ENCODE measurements around the gene MYL3.
A peak's percentile ranks its signal among the peaks of the same experiment; 100 is the strongest.

Gene MYL3

DNA sequence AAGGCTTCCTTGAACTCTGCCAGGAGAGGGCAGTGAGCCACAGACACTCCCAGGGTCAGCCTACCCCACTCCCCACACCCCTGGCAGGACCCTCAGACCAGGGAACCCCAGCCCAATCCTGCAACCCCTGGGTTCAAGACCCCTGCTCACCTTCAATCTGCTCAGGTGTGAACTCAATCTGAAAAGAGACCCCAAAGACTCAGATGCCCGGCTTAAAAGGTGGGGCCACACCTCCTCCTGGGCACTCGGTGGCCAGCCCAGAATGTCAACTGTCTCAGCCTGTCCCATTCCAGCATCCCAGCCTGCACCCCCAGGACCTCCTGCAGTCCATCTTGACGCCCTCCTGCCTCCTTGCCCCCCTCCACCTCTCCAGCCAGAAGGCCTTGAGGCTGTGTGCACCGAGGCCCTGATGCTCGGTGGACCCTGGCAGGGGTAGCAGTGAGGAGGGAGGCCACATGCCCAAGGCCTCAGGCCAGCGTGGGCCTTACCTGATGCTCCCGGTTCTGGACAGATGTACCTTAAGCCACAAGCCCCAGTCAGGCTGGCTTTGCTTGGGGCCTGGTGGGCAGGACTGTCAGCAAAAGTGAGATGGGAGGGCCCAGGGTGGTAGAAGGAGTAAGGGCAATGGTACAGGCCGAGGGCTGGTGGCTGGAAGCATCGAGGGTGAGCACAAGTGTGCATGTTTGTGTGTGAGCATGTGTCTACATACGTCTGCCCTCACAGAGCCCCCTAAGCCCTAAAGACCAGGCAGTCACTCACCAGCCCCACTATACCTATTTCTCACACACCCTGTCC, 2.2 kb downstream of the MYL3 start:
- Histone ChIP-seq H4K20me1 (ENCODE audit: insufficient read depth) (no peaks in the 10 kb centered on the region), H3K4me2 (no peak overlapping the region), H3K36me3 (ENCODE audit: insufficient read depth) (no peaks in the 10 kb centered on the region), H3K27me3 (ENCODE audit: insufficient read depth, low read depth) (no peaks in the 10 kb centered on the region), H3K27ac (no peak overlapping the region), H3K79me2 (ENCODE audit: insufficient read depth, low read depth) (no peaks in the 10 kb centered on the region), H3K9ac (no peak overlapping the region), H2AFZ (ENCODE audit: low read depth) (no peak overlapping the region), H3K4me3 (IDR thresholded peaks at IDR 0.05; ENCODE audit: insufficient read depth, low read depth, low read length) (no peak overlapping the region), H3K4me1 (ENCODE audit: low read depth, poor library complexity, severe bottlenecking) (no peaks in the 10 kb centered on the region)
- TF ChIP-seq, protein P1, sequence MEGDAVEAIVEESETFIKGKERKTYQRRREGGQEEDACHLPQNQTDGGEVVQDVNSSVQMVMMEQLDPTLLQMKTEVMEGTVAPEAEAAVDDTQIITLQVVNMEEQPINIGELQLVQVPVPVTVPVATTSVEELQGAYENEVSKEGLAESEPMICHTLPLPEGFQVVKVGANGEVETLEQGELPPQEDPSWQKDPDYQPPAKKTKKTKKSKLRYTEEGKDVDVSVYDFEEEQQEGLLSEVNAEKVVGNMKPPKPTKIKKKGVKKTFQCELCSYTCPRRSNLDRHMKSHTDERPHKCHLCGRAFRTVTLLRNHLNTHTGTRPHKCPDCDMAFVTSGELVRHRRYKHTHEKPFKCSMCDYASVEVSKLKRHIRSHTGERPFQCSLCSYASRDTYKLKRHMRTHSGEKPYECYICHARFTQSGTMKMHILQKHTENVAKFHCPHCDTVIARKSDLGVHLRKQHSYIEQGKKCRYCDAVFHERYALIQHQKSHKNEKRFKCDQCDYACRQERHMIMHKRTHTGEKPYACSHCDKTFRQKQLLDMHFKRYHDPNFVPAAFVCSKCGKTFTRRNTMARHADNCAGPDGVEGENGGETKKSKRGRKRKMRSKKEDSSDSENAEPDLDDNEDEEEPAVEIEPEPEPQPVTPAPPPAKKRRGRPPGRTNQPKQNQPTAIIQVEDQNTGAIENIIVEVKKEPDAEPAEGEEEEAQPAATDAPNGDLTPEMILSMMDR (conservative IDR thresholded peaks at IDR 0.05; ENCODE audit: low read depth, low read length): no peak

DNA sequence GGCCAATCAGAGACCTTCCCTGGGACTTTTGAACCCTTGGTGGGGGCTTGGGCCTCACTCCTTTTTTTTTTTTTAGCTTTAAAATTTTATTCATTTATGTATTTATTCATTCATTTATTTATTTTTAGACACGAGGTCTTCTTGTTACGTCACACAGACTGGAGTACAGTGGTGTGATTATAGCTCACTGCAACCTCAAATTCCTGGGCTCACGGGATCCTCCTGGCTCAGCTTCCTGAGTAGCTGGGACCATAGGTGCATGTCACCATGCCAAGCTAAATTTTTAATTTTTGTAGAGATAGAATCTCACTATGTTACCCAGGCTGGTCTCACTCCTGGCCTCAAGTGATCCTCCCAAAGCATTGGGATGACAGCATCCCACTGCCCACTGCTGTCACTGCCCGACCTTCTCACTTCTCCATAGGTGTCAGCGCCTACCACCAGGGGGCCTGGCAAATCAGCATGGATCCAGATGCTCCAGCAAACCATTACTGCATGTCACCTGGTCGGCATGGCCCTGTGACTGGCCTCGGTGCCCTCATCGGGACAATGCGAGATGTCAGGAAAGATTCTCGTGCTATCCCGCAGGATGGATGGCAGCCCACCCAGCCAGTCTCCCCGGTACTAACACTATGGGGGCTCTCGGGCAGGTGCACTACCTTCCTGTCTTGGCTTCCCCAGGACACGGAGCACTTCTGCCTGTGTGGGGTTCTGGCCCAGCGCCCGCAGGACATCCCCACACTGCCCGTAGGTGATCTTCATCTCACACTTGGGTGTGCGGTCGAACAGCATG, 3.0 kb downstream of the MYL3 start:
- Histone ChIP-seq H3K27me3 (ENCODE audit: insufficient read depth, low read depth) (no peaks in the 10 kb centered on the region), H3K79me2 (ENCODE audit: insufficient read depth, low read depth) (no peaks in the 10 kb centered on the region), H4K20me1 (ENCODE audit: insufficient read depth) (no peaks in the 10 kb centered on the region), H3K27ac (no peak overlapping the region), H3K36me3 (ENCODE audit: insufficient read depth) (no peaks in the 10 kb centered on the region), H2AFZ (ENCODE audit: low read depth) (no peak overlapping the region), H3K9ac (no peak overlapping the region), H3K4me2 (no peak overlapping the region), H3K4me1 (ENCODE audit: low read depth, poor library complexity, severe bottlenecking) (no peaks in the 10 kb centered on the region), H3K4me3 (IDR thresholded peaks at IDR 0.05; ENCODE audit: insufficient read depth, low read depth, low read length) (no peak overlapping the region)
- TF ChIP-seq, protein P1 (conservative IDR thresholded peaks at IDR 0.05; ENCODE audit: low read depth, low read length): 0 out of 2 replicates have a peak, but pooled peaks have one; percentile 24

DNA sequence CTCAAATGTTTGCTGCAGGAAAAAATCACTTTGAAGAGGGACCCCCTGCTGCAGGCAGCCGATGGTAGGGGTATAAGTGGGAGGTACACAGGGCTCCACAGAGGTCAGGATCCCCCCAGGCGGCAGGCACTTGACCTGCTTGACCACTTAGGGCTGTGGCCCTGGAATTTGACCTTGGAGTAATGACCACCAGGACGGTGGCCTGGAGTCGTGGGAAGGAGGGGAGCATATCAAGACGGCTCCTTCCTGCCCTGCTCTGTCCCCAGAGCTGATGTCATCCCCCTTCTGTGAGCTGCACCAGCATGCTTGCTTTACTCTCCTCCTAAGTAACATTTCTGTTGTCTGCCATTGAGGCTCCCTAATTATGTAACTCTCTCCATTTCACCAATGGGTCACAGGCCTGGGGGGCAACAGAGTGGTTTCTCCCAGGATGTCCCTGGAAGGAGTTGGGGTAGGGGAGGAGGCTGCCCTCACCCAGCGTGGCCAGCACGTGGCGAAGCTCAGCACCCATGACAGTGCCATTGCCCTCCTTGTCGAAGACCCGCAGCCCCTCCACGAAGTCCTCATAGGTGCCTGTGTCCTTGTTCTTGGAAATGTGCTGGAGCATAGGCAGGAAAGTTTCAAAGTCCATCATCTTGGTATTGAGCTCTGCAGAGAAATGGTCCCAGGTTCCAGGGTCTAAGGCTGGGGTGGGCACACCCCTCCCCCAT, 4.1 kb downstream of the MYL3 start:
- Histone ChIP-seq H3K9ac (no peak overlapping the region), H4K20me1 (ENCODE audit: insufficient read depth) (no peaks in the 10 kb centered on the region), H2AFZ (ENCODE audit: low read depth) (no peak overlapping the region), H3K4me2 (no peak overlapping the region), H3K36me3 (ENCODE audit: insufficient read depth) (no peaks in the 10 kb centered on the region), H3K4me1 (ENCODE audit: low read depth, poor library complexity, severe bottlenecking) (no peaks in the 10 kb centered on the region), H3K27ac (no peak overlapping the region), H3K79me2 (ENCODE audit: insufficient read depth, low read depth) (no peaks in the 10 kb centered on the region), H3K4me3 (IDR thresholded peaks at IDR 0.05; ENCODE audit: insufficient read depth, low read depth, low read length) (no peak overlapping the region), H3K27me3 (ENCODE audit: insufficient read depth, low read depth) (no peaks in the 10 kb centered on the region)
- TF ChIP-seq, protein P1 (conservative IDR thresholded peaks at IDR 0.05; ENCODE audit: low read depth, low read length): no peak

GRCh38 chr3:46858456-46858855, 4.8 kb downstream of the MYL3 start:
- Histone ChIP-seq H3K4me3 (IDR thresholded peaks at IDR 0.05; ENCODE audit: insufficient read depth, low read depth, low read length) (no peak overlapping the region), H3K27me3 (ENCODE audit: insufficient read depth, low read depth) (no peaks in the 10 kb centered on the region), H3K4me1 (ENCODE audit: low read depth, poor library complexity, severe bottlenecking) (no peaks in the 10 kb centered on the region), H3K4me2 (no peak overlapping the region), H3K9ac (no peak overlapping the region), H3K27ac (no peak overlapping the region), H4K20me1 (ENCODE audit: insufficient read depth) (no peaks in the 10 kb centered on the region), H2AFZ (ENCODE audit: low read depth) (no peak overlapping the region), H3K79me2 (ENCODE audit: insufficient read depth, low read depth) (no peaks in the 10 kb centered on the region), H3K36me3 (ENCODE audit: insufficient read depth) (no peaks in the 10 kb centered on the region)
- TF ChIP-seq, protein P1 (conservative IDR thresholded peaks at IDR 0.05; ENCODE audit: low read depth, low read length): no peak

Measured in KMS-11 (cell line).